Measurements from ENCODE around the gene DISP3. TPM values are rescaled to one million over a fixed set of nuclear protein-coding genes. Genes with fewer than 3 reads are reported as not detected.

The DISP3 gene
- total RNA-seq, 1 donor = under 0.01 TPM

- Histone ChIP-seq H3K27me3 (ENCODE audit: insufficient read depth, low read length) (no peaks in the 10 kb centered on the region), H3K79me2 (ENCODE audit: insufficient read depth, low read length) (no peaks in the 10 kb centered on the region), H4K20me1 (ENCODE audit: insufficient read depth, low read length) (no peaks in the 10 kb centered on the region), H3K9me3 (ENCODE audit: low read depth, low read length) (no peaks in the 10 kb centered on the region), H3K4me3 (ENCODE audit: insufficient read depth, low read length) (no peak overlapping the region), H3K4me2 (ENCODE audit: insufficient read depth, low read length) (no peak overlapping the region), H3K36me3 (ENCODE audit: insufficient read depth, low read length) (no peaks in the 10 kb centered on the region), H3K27ac (ENCODE audit: low read depth, low read length) (no peak overlapping the region), H3K4me1 (ENCODE audit: insufficient read depth, low read length) (no peaks in the 10 kb centered on the region), H2AFZ (ENCODE audit: low read length) (no peak overlapping the region)
- DNase-seq (ENCODE audit: insufficient read length, low spot score, missing footprints) = peak; percentile 34
- TF ChIP-seq CTCF (IDR thresholded peaks at IDR 0.05; ENCODE audit: extremely low read depth, low read depth, low read length) = no peak
Observed at GRCh38 chr1:11494771-11495170, 15.8 kb downstream of the DISP3 start.

- H3K27me3 ChIP-seq (ENCODE audit: insufficient read depth, low read length) = no peaks in the 10 kb centered on the region
- H3K27ac ChIP-seq (ENCODE audit: low read depth, low read length) = no peak overlapping the region
- no peaks in the 10 kb centered on the region for H3K9me3 ChIP-seq (ENCODE audit: low read depth, low read length)
- H3K4me1 ChIP-seq (ENCODE audit: insufficient read depth, low read length) = no peaks in the 10 kb centered on the region
- H4K20me1 ChIP-seq (ENCODE audit: insufficient read depth, low read length) = no peaks in the 10 kb centered on the region
- no peak for TF ChIP-seq CTCF (IDR thresholded peaks at IDR 0.05; ENCODE audit: extremely low read depth, low read depth, low read length)
- H3K4me3 ChIP-seq (ENCODE audit: insufficient read depth, low read length) = no peak overlapping the region
- H2AFZ ChIP-seq (ENCODE audit: low read length) = no peak overlapping the region
- no peaks in the 10 kb centered on the region for H3K36me3 ChIP-seq (ENCODE audit: insufficient read depth, low read length)
- no peaks in the 10 kb centered on the region for H3K79me2 ChIP-seq (ENCODE audit: insufficient read depth, low read length)
- H3K4me2 ChIP-seq (ENCODE audit: insufficient read depth, low read length) = no peak overlapping the region
- peak; percentile 32 for DNase-seq (ENCODE audit: insufficient read length, low spot score, missing footprints)
Observed at GRCh38 chr1:11495579-11495978, 16.6 kb downstream of the DISP3 start.

- Histone ChIP-seq H3K4me1 (ENCODE audit: insufficient read depth, low read length) (no peaks in the 10 kb centered on the region), H3K27ac (ENCODE audit: low read depth, low read length) (no peak overlapping the region), H3K27me3 (ENCODE audit: insufficient read depth, low read length) (no peaks in the 10 kb centered on the region), H3K36me3 (ENCODE audit: insufficient read depth, low read length) (no peaks in the 10 kb centered on the region), H3K79me2 (ENCODE audit: insufficient read depth, low read length) (no peaks in the 10 kb centered on the region), H3K4me2 (ENCODE audit: insufficient read depth, low read length) (no peak overlapping the region), H3K9me3 (ENCODE audit: low read depth, low read length) (no peaks in the 10 kb centered on the region), H2AFZ (ENCODE audit: low read length) (no peak overlapping the region), H3K4me3 (ENCODE audit: insufficient read depth, low read length) (no peak overlapping the region), H4K20me1 (ENCODE audit: insufficient read depth, low read length) (no peaks in the 10 kb centered on the region)
- peak; percentile 15 for DNase-seq (ENCODE audit: insufficient read length, low spot score, missing footprints)
- no peak for TF ChIP-seq CTCF (IDR thresholded peaks at IDR 0.05; ENCODE audit: extremely low read depth, low read depth, low read length)
Observed at GRCh38 chr1:11496551-11497080, 17.7 kb downstream of the DISP3 start.

GRCh38 chr1:11498956-11499594 lies 20.1 kb downstream of the DISP3 start:
- peak; percentile 39 for DNase-seq (ENCODE audit: insufficient read length, low spot score, missing footprints)
- no peaks in the 10 kb centered on the region for H3K79me2 ChIP-seq (ENCODE audit: insufficient read depth, low read length)
- no peaks in the 10 kb centered on the region for H3K27me3 ChIP-seq (ENCODE audit: insufficient read depth, low read length)
- no peak for TF ChIP-seq CTCF (IDR thresholded peaks at IDR 0.05; ENCODE audit: extremely low read depth, low read depth, low read length)
- peaks cover 3% of the 10 kb centered on the region for H3K9me3 ChIP-seq (ENCODE audit: low read depth, low read length)
- no peak overlapping the region for H2AFZ ChIP-seq (ENCODE audit: low read length)
- H4K20me1 ChIP-seq (ENCODE audit: insufficient read depth, low read length) = no peaks in the 10 kb centered on the region
- no peak overlapping the region for H3K4me2 ChIP-seq (ENCODE audit: insufficient read depth, low read length)
- H3K36me3 ChIP-seq (ENCODE audit: insufficient read depth, low read length) = no peaks in the 10 kb centered on the region
- no peak overlapping the region for H3K27ac ChIP-seq (ENCODE audit: low read depth, low read length)
- H3K4me3 ChIP-seq (ENCODE audit: insufficient read depth, low read length) = no peak overlapping the region
- H3K4me1 ChIP-seq (ENCODE audit: insufficient read depth, low read length) = no peaks in the 10 kb centered on the region
